HCT116 (cell line): ENCODE results near the gene TSACC. TPM values are rescaled to one million over a fixed set of nuclear protein-coding genes. Genes with fewer than 3 reads are reported as not detected.

Experiments
- ATAC-seq: fragments of 200-7000 bp; cut with Tn5 transposase; 2 replicates; pipeline ENCODE4 v1.9.1; 2020; ENCODE audit warnings: mild to moderate bottlenecking, moderate library complexity
- BruUV-seq: library from RNA; stranded (reverse); fragments of 400-500 nt; replicated peaks from 2 replicates; lab custom pipeline; 2021; lab: Mats Ljungman, UMichigan
- CTCF ChIA-PET: fragments of 300-600 bp; sonication (Branson Sonifier 250); formaldehyde crosslinking; loops from one replicate; lab custom pipeline; 2021; ENCODE audit warnings: antibody characterized with exemption; lab: Charles Lee
- POLR2A ChIA-PET: fragments of 300-600, 350-600 bp; sonication (Branson Sonifier 250); formaldehyde crosslinking; loops from one replicate; lab custom pipeline; 2021; ENCODE audit warnings: antibody characterized with exemption; lab: Charles Lee
- RAD21 ChIA-PET, 2 experiments: fragments of 300-600 bp; sonication (Branson Sonifier 250); formaldehyde crosslinking; loops; one replicate each; lab custom pipeline; 2023; ENCODE audit warnings: low total read pairs in 2 of 2; ENCODE audit not compliant: uncharacterized antibody in 2 of 2, unreplicated experiment in 2 of 2, low non-redundant PET in 1 of 2; lab: Charles Lee
- DNase-seq: peaks from one replicate; pipeline ENCODE4 v3.0.0-alpha.2; 2010; ENCODE audit warnings: low read depth, low spot score
- H2AFZ ChIP-seq: fragments of 200-600 bp; shearing (Covaris generic), sonication (generic); 2 replicates; pipeline ENCODE4 v1.6.1; 2017; ENCODE audit warnings: low read depth, mixed run types, mixed read lengths, antibody characterized with exemption, low read length; ENCODE audit not compliant: poor library complexity, severe bottlenecking
- H3K27ac ChIP-seq: 2 replicates; pipeline ENCODE4 v1.5.1; 2012; ENCODE audit warnings: low read depth, low read length
- H3K27me3 ChIP-seq: fragments of 200-600 bp; sonication (generic); 2 replicates; pipeline ENCODE4 v1.6.1; 2016; ENCODE audit warnings: mixed run types, low read length, mixed read lengths; ENCODE audit not compliant: insufficient read depth
- H3K36me3 ChIP-seq, 2 experiments: fragments of 200-500 bp in 1 of 2; fragments of 200-600 bp in 1 of 2; sonication (Bioruptor generic) in 1 of 2; sonication (generic) in 1 of 2; 2 replicates each; pipeline versions ENCODE4 v1.5.1 to v1.6.1; 2014 to 2016; ENCODE audit warnings: low read length in 2 of 2, inconsistent platforms in 1 of 2, mixed read lengths in 1 of 2, mixed run types in 1 of 2; ENCODE audit not compliant: insufficient read depth in 2 of 2, control insufficient read depth in 1 of 2
- H3K4me1 ChIP-seq, 2 experiments: fragments of 200-600 bp in 1 of 2; sonication (generic) in 1 of 2; 2 replicates each; pipeline versions ENCODE4 v1.5.1 to v1.6.1; 2012 to 2017; ENCODE audit warnings: low read length in 2 of 2, inconsistent platforms in 1 of 2, mild to moderate bottlenecking in 1 of 2, mixed read lengths in 1 of 2, mixed run types in 1 of 2, moderate library complexity in 1 of 2; ENCODE audit not compliant: insufficient read depth in 2 of 2, control insufficient read depth in 1 of 2
- H3K4me2 ChIP-seq: fragments of 200-600 bp; sonication (generic); 2 replicates; pipeline ENCODE4 v1.6.1; 2017; ENCODE audit warnings: mixed run types, low read length, mixed read lengths
- H3K4me3 ChIP-seq, 2 experiments: fragments of 200-600 bp in 1 of 2; sonication (generic) in 1 of 2; replicated peaks in 1 of 2; 2 replicates each; pipeline ENCODE4 v1.5.1; 2011 to 2016; ENCODE audit warnings: low read length in 2 of 2, control low read depth in 1 of 2, low read depth in 1 of 2, mild to moderate bottlenecking in 1 of 2, mixed read lengths in 1 of 2, mixed run types in 1 of 2
- H3K79me2 ChIP-seq: fragments of 200-600 bp; sonication (generic); 2 replicates; pipeline ENCODE4 v1.6.1; 2017; ENCODE audit warnings: mild to moderate bottlenecking, mixed run types, low read length, moderate library complexity, mixed read lengths; ENCODE audit not compliant: insufficient read depth
- H3K9ac ChIP-seq: fragments of 200-600 bp; sonication (generic); 2 replicates; pipeline ENCODE4 v1.6.1; 2016; ENCODE audit warnings: low read length, mixed read lengths
- H3K9me2 ChIP-seq: fragments of 200-600 bp; sonication (generic), shearing (Covaris generic); 2 replicates; pipeline ENCODE4 v1.6.1; 2017; ENCODE audit warnings: mixed run types, mild to moderate bottlenecking, moderate library complexity; ENCODE audit not compliant: insufficient read depth
- H3K9me3 ChIP-seq, 2 experiments: fragments of 200-500 bp in 1 of 2; fragments of 200-600 bp in 1 of 2; sonication (Bioruptor generic) in 1 of 2; sonication (generic) in 1 of 2; 2 replicates each; pipeline ENCODE4 v1.6.1; 2014 to 2017; ENCODE audit warnings: low read length in 2 of 2, mixed read lengths in 2 of 2, inconsistent platforms in 1 of 2, low read depth in 1 of 2, mild to moderate bottlenecking in 1 of 2, mixed run types in 1 of 2, moderate library complexity in 1 of 2; ENCODE audit not compliant: control insufficient read depth in 1 of 2, insufficient read depth in 1 of 2
- H4K20me1 ChIP-seq: fragments of 200-600 bp; sonication (generic), shearing (Covaris generic); 2 replicates; pipeline ENCODE4 v1.6.1; 2017; ENCODE audit warnings: mixed run types, mild to moderate bottlenecking, moderate library complexity; ENCODE audit not compliant: insufficient read depth
- CBX3 ChIP-seq: IDR thresholded peaks from 2 replicates; pipeline ENCODE4 v1.6.1; 2012; ENCODE audit warnings: low read depth
- CEBPB ChIP-seq: IDR thresholded peaks from 2 replicates; pipeline ENCODE4 v1.6.1; 2012; ENCODE audit warnings: low read depth
- EGR1 ChIP-seq: IDR thresholded peaks from 2 replicates; pipeline ENCODE4 v1.6.1; 2012; ENCODE audit warnings: low read depth
- ELF1 ChIP-seq: IDR thresholded peaks from 2 replicates; pipeline ENCODE4 v1.6.1; 2012; ENCODE audit warnings: low read depth, borderline replicate concordance
- EZH2 ChIP-seq: fragments of 200-600 bp; sonication (generic); IDR thresholded peaks from 2 replicates; pipeline ENCODE4 v1.6.1; 2017; ENCODE audit warnings: antibody characterized with exemption, mixed run types
- EZH2phosphoT487 ChIP-seq: fragments of 200-600 bp; IDR thresholded peaks from 2 replicates; pipeline ENCODE4 v1.6.1; 2018; ENCODE audit warnings: antibody characterized with exemption, borderline replicate concordance
- FOSL1 ChIP-seq: IDR thresholded peaks from 2 replicates; pipeline ENCODE4 v1.6.1; 2012; ENCODE audit warnings: low read depth
- JUND ChIP-seq: IDR thresholded peaks from 2 replicates; pipeline ENCODE4 v1.6.1; 2012
- POLR2A ChIP-seq: IDR thresholded peaks from 2 replicates; pipeline ENCODE4 v1.7.0; 2011; ENCODE audit warnings: borderline replicate concordance; ENCODE audit not compliant: insufficient read depth, insufficient read length; ENCODE audit errors: extremely low read depth
- POLR2AphosphoS5 ChIP-seq: IDR thresholded peaks from 2 replicates; pipeline ENCODE4 v1.6.1; 2011; ENCODE audit warnings: mild to moderate bottlenecking, low read depth, low read length, moderate library complexity
- RAD21 ChIP-seq: IDR thresholded peaks from 2 replicates; pipeline ENCODE4 v1.6.1; 2012; ENCODE audit warnings: low read depth, mild to moderate bottlenecking
- REST ChIP-seq: IDR thresholded peaks from 2 replicates; pipeline ENCODE4 v1.6.1; 2012; ENCODE audit warnings: low read depth
- SIN3A ChIP-seq: IDR thresholded peaks from 2 replicates; pipeline ENCODE4 v1.6.1; 2012; ENCODE audit warnings: low read depth
- SP1 ChIP-seq: IDR thresholded peaks from 2 replicates; pipeline ENCODE4 v1.6.1; 2012; ENCODE audit warnings: low read depth
- SRF ChIP-seq: IDR thresholded peaks from 2 replicates; pipeline ENCODE4 v1.6.1; 2012; ENCODE audit warnings: low read depth
- TCF7L2 ChIP-seq: IDR thresholded peaks from 2 replicates; pipeline ENCODE4 v1.7.0; 2011; ENCODE audit warnings: borderline replicate concordance, inconsistent platforms; ENCODE audit not compliant: insufficient read depth, insufficient read length; ENCODE audit errors: extremely low read depth
- YY1 ChIP-seq: IDR thresholded peaks from 2 replicates; pipeline ENCODE4 v1.6.1; 2011; ENCODE audit warnings: low read length, low read depth, moderate library complexity, mild to moderate bottlenecking; ENCODE audit not compliant: insufficient replicate concordance; ENCODE audit errors: extremely low read depth
- ZBTB33 ChIP-seq: IDR thresholded peaks from 2 replicates; pipeline ENCODE4 v1.6.1; 2011; ENCODE audit warnings: mild to moderate bottlenecking, low read length, moderate library complexity; ENCODE audit not compliant: insufficient replicate concordance; ENCODE audit errors: extremely low read depth
- ZFX ChIP-seq: fragments of 450-650 bp; IDR thresholded peaks from 2 replicates; pipeline ENCODE4 v1.6.1; 2017
- intact Hi-C: fragments of 100-400 bp; cut with micrococcal nuclease; formaldehyde crosslinking; loops from 2 replicates; pipeline ENCODE4 v1.10.0; 2022
- total RNA-seq: library from RNA; stranded (reverse); gene quantifications from one replicate; pipeline ENCODE4 v1.2.1, GENCODE V29; 2021; ENCODE audit not compliant: unreplicated experiment
- TF ChIP-seq, protein P1 (sequence below): IDR thresholded peaks from 2 replicates; pipeline ENCODE4 v1.6.1; 2012
- TF ChIP-seq, protein P2 (sequence below): IDR thresholded peaks from 2 replicates; pipeline ENCODE4 v1.6.1; 2012

TSACC gene
- total RNA-seq, 1 experiment from 2014 or later, result 1.0 TPM

DNA sequence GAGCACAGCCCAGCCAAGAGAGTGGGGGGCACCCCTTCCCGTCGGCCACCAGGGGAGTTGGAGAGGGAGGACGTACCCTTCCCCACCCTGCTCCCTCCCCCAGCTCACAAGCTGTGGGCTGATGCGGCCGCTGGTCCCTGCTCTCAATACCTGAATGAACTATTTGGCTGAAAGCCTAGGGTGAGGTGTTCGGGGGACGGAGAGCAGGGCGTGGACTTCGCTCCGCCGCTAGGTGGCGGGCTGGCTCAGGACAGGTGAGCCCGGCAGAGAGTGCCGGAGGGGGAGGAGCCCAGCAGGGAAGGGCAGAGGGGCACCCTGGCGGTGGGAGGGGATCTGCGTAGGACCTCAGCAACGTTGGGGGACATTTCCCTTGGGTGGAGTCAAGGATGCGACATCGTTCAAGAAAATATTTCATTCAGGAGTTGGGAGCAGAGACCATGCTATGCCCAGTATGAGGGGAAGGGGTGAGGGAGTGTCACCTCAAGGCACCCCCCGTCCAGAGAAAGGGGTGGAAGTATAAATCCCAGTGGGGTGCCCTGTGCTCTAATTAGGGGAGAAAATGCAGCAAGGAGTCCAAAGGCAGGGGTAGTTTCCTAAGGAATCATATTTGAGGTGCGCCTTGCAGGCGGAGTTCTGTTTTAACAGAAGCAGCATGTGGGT lies 18.7 kb downstream of the TSACC start:
- Histone ChIP-seq H3K9me2 (no peaks in the 10 kb centered on the region), H3K4me3 (peak overlapping the region; percentile 30 to 43), H3K9ac (peak overlapping the region; percentile 34; the same call in 1 of the 2 replicates), H3K4me1 (peaks cover 13 to 17% of the 10 kb centered on the region in 2 experiments; a peak in 3 of 4 replicates), H3K4me2 (peak overlapping the region; percentile 79), H4K20me1 (no peaks in the 10 kb centered on the region), H2AFZ (peak overlapping the region; percentile 58), H3K9me3 (no peaks in the 10 kb centered on the region), H3K27ac (no peak overlapping the region), H3K27me3 (no peaks in the 10 kb centered on the region), H3K79me2 (no peaks in the 10 kb centered on the region), H3K36me3 (no peaks in the 10 kb centered on the region)
- ChIA-PET POLR2A (no interaction called here), CTCF (interaction anchor here (0.5 to 0.8 kb wide), 2 partner anchors 28 to 97 kb away, joined by 3 to 4 read pairs; no protein-coding TSS in a partner anchor), RAD21 (interaction anchor here in 1 of 2 experiments (0.7 kb wide), 1 partner anchor 132 kb away, joined by 3 read pairs; no protein-coding TSS in a partner anchor)
- peak; percentile 69 for DNase-seq
- peak; percentile 96 for ATAC-seq
- intact Hi-C loops, result loop anchor here (1.0 to 2.0 kb wide), 2 partner anchors 18 to 88 kb away; partner anchors contain the start of genes CCT3 and TSACC
- BruUV-seq, result no TSS peak
- TF ChIP-seq ELF1, result no peak
- TF ChIP-seq, protein P1, sequence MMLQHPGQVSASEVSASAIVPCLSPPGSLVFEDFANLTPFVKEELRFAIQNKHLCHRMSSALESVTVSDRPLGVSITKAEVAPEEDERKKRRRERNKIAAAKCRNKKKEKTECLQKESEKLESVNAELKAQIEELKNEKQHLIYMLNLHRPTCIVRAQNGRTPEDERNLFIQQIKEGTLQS, result no peak
- TF ChIP-seq REST, result no peak
- TF ChIP-seq EZH2, result no peak
- TF ChIP-seq ZBTB33, result no peak
- TF ChIP-seq JUND, result no peak
- TF ChIP-seq EZH2phosphoT487, result no peak
- peak; percentile 45; the same call in 1 of the 2 replicates for TF ChIP-seq POLR2AphosphoS5
- TF ChIP-seq YY1, result peak; percentile 24
- no peak for TF ChIP-seq EGR1
- no peak for TF ChIP-seq CEBPB
- no peak for TF ChIP-seq ZFX
- TF ChIP-seq FOSL1, result no peak
- no peak for TF ChIP-seq TCF7L2
- TF ChIP-seq, protein P2, sequence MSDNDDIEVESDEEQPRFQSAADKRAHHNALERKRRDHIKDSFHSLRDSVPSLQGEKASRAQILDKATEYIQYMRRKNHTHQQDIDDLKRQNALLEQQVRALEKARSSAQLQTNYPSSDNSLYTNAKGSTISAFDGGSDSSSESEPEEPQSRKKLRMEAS, result no peak
- TF ChIP-seq SIN3A, result no peak
- TF ChIP-seq RAD21, result peak; percentile 73
- TF ChIP-seq POLR2A, result no peak
- no peak for TF ChIP-seq SP1
- no peak for TF ChIP-seq SRF
- no peak for TF ChIP-seq CBX3
